Heart left ventricle (tissue), 13 donors: ENCODE data around the gene SIVA1.

Experiments used
- CTCF ChIP-seq, 12 donors: fragments of 200-600 bp; sonication (generic) in 4 of 12; IDR thresholded peaks; one replicate each; pipeline versions ENCODE4 v1.5.0 to v1.8.0; 2018 to 2022; ENCODE audit warnings: antibody characterized with exemption in 12 of 12, mild to moderate bottlenecking in 5 of 12
- POLR2A ChIP-seq, 2 donors: fragments of 450-650 bp; IDR thresholded peaks; one replicate each; pipeline ENCODE4 v1.6.1; 2017; ENCODE audit warnings: antibody characterized with exemption in 2 of 2, mild to moderate bottlenecking in 2 of 2, moderate library complexity in 2 of 2
- donor health status: ischemic (EF 13 %, LVEDD 7.1; RV severe dilation, severe dysfunction).
- donor health status: DM: no; HTN: yes; CAD: no.
- donor health status: DM: no; HTN: no; CAD: no.
- donor health status: ischemic (EF 25% LVEDD 6.9; RV normal size, moderate dysfunction).
- donor health status: ischemic (EF 25% LVEDD 5.7; RV mildly dilated, moderate dysfunction).
- donor health status: ischemic (EF 35%, LVEDD 5.7; RV mildly dilated, moderate dysfunction).
- donor health status: nonischemic (EF 11% LVEDD 7.7; RV severe dilation, severe dysfunction).
- donor health status: DM: yes; HTN: yes; CAD: no.
- donor health status: PGD.
- donor health status: ischemic (EF 29% LVEDD 5.4; RV normal size, mild dysfunction).
- donor health status: nonischemic (EF 23%, LVEDD 6.1; RV moderate dilation, normal function).

- TF ChIP-seq CTCF (IDR thresholded peaks at IDR 0.05), result no peak
- no peak for TF ChIP-seq POLR2A (IDR thresholded peaks at IDR 0.05)
These were observed 36.1 kb downstream of the SIVA1 start for GRCh38 chr14:104788873-104789663.
